HG03571 (cell line): Measurements from ENCODE around the gene GNG7.
"Not testable (repeated sequence)": the region's sequence is repeated elsewhere in the genome, so short reads cannot be mapped to it uniquely, and the experiment has no call there.

Experiments
- ATAC-seq: cut with Tn5 transposase; IDR thresholded peaks from one replicate; pipeline ENCODE4 v1.9.1; 2021; ENCODE audit not compliant: unreplicated experiment

Gene GNG7

DNA sequence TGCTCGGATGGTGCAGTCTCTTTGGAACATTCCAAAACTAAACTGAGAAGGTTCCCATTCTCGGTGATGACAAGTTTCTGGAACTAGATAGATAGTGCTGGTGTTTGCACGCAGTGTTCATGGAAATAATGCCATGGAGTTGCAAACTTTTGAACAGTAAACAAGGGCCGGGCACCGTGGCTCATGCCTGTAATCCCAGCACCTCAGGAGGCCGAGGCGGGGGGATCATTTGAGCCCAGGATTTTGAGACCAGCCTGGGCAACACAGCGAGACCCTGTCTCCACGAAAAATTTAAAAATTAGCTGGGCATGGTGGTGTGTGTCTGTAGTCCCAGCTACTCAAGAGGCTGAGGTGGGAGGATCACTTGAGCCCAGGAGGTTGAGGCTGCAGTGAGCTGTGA lies 95.7 kb downstream of the GNG7 start:
- ATAC-seq: not testable (repeated sequence)

DNA sequence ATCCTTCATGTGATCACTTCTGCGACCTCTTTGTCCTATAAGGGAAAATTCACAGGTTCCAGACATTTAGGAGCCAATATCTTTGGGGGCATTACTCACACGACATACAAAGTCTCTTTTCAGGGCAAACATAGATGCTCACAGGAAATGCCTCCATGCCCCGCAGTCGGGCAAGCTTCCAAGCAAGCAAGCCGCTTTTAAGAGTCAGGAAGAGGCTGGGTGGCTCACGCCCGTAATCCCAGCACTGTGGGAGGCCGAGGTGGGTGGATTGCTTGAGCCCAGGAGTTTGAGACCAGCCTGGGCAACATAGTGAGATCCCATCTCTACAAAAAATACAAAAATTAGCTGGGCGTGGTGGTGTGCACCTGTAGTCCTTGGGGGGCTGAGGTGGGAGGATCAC lies 96.6 kb downstream of the GNG7 start:
- not testable (repeated sequence) for ATAC-seq

DNA sequence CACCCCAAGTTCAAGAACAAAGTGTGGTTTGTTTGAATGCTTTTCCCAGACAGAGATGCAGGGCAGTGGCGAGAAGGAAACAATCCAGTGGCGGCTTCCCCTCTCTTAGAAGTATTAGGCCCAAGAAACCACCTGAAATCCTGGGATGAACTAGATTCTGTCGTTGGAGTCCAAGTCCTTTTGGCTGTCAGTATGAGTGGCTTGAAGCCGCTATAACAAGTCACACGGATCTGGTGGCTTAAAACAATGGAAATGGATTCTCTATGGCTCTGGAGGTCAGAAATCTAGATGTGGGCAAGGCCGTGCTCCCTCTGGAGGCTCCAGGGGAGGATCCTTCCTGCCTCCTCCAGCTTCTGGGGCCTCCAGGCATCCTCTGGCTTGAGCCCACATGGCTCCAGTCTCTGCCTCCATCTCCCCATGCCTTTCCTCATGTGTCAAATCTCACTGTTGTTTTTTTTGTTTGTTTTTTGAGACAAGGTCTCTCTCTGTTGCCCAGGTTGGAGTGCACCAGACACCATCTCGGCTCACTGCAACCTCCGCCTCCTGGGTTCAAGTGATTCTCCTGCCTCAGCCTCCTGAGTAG lies 97.7 kb downstream of the GNG7 start:
- ATAC-seq: no peak

DNA sequence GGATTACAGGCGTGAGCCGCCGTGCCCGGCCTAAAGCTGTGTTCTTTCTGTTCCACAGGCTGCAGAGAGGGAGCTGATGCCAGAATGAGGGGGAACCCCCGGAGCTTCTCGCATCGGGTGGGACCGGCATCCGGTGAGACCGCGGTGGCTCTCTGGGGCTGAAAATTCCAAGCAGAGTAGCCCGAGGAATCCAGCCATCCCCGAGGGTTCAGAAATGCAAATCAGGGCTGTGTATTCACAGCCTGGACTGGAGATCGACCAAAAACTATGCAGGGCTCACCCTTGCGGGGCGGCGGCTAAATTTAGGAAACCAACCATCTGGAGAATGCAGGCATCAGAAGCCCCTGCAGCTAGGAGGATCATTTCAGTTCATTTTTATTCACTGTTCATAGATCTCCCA lies 99.2 kb downstream of the GNG7 start:
- no peak for ATAC-seq

DNA sequence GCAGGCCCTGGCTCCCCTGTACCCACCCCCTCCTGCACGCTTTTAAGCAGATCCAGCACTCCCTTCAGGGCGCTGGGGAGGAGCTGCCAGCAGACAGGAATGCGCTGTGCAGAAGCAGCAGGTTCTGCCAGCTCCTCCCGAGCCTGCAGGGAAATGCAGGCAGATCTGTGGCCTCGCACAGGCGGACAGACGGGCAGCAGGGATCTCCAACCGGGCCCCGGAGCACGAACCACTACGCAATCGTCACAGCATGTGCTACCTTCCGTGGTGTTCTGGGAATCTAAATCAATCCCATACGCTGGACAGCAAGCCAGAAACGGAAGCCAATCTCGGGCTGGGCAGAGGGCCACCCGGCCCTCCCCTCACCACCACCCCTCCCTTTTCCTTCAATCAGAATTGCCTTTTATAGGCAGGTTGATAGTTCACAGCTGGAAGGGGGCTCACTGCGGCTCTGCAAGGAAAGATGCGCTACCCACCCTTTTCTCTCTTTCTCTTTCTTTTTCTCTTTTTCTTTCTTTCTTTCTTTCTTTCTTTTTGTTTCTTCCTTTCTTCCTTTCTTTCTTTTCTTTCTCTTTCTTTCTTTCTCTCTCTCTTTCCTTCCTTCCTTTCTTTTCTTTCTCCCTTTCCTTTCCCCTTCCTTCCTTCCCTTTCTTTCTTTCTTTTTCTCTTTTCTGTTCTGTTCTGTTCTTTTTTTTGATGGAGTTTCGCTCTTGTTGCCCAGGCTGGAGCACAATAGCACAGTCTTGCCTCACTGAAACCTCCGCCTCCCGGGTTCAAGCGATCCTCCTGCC lies 99.9 kb downstream of the GNG7 start:
- ATAC-seq: no peak

DNA sequence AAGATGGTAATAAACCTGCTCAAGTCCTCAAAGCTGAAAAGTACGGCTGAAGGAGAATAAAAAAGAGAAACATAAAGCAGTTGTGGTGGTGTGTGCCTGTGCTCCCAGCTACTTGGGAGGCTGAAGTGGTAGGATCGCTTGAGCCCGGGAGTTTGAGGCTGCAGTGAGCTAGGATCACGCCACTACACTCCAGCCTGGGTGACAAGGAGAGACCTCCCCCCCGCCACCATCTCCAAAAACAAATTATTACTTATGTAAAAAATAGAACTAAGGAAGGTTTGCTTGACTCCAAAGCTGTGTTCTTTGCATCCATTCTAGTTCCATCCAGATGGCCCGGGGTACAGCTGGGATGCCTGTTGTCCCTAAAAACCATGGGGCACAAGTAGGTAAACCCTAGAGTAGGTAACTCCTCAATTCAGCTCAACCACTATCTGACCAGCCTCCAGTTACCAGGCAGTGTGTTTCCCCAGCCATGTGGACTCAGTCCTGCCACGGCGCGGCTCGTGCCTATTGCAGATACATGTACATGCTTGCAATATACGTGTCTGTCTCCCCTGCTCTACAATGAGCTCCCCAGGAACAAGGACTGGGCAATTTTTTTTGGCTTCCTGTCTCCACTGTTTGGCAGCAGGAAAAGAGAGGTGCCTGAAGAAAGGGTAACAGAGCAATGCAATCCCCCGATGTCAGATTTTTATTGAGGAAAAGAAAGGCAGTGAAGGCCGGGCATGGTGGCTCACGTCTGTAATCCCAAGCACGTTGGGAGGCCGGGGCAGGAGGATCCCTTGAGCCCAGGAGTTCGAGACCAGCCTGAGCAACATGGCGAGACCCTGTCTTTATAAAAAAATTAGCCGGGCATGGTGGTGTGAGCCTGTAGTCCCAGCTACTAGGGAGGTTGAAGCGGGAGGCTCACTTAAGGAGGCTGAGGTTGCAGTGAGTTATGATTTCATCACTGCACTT lies 101.3 kb downstream of the GNG7 start:
- ATAC-seq: no peak

DNA sequence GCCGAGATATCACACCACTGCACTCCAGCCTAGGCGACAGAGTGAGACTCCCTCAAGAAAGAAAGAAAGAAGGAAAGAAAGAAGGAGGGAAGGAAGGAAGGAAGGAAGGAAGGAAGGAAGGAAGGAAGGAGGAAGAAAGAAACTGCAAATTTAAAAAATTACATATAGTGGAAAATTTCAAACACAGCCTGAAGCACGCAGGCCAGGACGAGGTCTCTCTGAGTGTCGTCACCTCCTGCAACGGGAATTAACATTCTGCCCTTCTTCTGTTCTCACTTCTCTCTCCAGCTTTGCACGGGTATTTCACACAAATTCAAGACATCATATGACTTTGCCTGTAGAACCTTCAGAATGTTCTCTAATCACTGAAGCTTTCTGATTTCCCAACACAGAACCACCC lies 108.2 kb downstream of the GNG7 start:
- ATAC-seq: no peak

DNA sequence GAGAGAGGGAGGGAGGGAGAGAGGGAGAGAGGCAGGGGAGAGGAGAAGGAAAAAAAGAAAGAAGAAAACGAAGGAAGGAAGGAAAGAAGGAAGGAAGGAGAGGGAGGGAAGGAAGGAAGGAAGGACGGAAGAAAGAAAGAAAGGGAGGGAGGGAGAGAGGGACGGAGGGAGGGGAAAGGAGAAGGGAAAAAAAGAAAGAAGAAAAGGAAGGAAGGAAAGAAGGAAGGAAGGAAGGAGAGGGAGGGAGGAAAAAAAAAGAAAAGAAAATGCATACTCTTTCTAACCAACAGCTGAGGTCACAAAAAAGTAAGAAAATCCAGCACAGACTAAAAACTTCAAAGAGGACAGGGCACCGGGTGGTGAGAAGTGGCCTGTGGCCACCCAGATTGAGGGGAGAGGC lies 109.7 kb downstream of the GNG7 start:
- no peak for ATAC-seq

DNA sequence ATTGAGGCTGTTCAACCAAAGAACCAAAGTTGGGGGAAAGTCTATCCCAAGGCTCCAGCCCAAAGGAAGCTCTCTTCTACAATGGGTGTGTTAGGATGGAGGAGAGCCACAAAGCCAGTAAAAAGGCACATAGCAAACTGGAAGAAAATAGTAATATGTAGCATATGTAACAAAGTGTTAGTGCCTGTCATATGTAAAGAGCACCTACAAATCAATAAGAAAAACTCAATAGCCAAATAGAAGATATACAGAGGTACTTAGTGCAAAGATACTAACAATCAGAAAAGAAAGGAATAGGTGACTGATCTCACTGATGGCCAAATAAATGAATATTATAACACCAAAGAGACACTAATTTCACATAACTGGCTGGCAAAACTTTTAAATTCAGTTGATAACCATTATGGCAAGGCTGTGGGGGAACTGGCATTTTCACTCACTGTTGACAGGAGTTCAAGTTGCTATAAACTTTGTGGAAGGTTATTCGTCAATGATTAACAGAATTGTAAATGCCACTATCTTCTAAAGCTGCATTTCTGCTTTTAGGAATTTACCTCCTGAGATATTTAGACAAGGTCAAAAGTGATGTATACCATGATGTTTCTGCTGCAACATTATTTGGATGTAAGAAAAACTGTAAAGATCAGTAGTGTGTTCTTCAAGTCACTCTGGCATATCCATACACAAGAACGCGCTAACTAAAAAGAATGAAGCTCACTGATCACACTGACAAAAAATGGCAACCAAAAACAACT lies 110.8 kb downstream of the GNG7 start:
- no peak for ATAC-seq

DNA sequence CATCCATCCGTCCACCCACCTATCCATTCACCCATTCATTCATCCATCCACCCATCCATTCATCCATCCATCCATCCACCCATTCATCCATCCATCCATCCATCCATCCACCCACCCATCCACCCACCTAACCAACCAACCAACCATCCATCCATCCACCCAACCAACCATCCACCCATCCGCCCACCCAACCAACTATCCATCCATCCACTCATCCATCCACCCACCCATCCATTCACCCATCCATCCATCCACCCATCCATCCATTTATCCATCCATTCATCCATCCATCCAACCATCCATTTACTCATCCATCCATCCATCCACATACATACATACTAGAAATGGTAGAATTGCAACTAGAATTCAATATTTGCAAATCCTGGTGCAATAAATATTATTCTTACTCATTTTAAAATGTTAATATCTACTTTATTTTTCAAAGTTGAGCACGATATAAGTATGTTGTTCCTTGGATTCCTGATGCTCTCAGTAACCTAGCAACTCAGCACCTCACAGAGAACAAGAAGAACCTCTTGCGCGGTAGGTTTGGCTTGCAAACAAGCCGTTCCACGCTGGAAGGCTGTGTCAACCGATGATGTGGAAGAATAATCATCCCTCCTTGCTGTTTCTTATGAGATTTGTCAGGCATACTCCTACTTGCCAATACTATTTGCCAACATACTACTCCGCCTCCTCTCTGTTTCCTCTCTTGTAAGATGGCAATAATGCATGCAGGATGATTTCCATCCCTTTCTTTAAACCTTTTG lies 111.7 kb downstream of the GNG7 start:
- no peak for ATAC-seq

DNA sequence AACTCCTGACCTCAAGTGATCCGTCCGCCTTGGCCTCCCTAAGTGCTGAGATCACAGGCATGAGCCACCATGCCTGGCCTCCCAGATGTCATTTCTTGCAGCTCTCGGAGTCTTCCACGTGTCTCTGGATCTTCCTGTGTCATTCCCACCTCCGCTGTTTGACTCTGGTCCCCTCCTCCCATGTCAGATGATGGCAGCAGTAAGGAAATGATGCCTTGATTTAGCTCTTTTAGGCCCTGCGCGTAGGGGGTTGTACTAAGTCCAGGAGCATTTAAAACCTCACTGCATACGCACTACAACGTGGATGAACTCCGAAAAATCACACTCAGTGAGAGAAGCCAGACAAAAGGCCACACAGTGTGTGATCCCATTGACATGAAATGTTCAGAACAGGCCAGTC lies 113.1 kb downstream of the GNG7 start:
- ATAC-seq: no peak

DNA sequence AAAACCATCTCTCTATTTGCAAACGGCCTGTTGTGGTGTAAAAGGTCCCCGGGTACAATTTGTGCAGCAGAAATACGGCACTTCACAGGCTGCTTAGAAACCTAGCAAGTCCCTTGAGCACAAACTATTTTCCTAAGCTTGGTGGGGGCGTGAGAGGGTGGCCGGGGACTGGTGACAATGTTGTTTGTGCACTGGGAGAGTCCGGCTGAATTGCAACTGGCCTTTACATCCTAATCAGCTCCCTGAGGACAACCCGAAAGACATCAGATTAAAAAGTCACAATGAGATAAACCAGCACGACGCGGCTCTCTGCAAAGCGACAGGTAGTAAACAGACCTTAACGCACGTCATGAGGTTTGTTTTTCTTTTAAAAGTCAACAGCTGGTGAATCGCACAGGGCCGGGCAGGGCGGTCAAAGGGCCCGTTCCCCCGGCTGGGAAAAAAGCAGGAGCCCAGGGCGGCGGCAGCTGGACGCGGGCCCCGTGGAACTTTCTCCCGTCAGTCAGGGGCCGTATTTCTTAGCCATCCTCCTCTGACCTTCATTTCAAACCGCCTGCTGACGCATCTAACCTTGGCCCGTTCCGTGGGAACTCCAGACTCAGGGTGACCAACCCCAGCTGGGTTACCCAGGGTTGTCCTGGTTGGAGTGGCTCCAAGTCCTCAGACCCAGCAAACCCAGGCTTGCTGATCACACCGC lies 114.3 kb downstream of the GNG7 start:
- no peak for ATAC-seq

DNA sequence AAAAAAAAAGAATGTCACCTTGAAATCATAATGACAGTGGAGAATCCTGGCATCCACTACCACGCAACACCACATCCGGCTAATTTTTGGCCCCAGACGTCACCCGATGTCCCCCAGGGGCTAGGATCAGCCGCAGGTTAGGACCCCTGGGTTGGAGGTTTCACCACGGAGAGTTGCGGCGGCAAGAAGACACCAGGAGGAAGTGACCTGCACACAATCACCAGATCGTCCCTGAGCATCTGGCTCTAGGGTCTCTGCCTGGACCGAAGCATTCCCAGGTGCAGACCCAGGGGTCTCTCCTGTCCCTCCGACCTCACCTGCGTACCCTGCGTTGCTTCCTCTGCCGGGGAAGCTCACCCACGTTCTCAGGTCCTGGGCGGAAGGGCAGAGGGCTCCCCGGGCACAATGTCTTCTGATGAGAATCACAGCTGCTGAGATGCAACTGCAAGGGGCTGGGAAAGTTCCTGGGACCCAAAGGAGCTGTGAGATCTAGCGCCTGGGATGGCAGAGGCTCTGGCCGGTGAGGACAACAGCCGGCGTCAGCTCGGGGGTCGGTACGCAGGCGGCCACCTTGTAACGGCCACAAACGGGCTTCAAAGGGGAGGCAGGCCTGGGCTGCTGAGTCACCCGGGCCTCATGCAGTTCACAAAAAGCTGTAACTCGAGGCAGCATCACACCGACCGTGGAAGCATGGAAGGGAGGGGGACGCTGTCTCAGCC lies 115.3 kb downstream of the GNG7 start:
- no peak for ATAC-seq

DNA sequence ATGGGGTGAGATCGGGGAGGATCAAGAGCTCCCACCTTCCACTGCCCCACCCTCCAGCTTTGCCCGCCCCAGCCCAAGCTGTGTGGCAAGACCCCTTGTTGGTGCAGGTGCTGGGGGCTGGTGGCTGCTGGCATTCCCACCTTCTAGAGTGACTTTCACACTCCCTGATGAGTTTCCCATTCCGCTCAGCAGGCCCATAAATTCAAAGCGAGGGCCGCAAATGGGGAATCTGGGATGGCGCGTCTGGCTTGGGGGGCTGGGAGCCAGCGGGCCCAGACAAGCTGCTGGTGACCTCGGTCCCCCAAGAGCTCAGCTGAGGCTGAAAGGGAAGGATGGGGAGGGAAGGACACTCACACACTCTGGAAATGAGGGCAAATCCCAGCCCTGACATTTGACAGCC lies 116.3 kb downstream of the GNG7 start:
- no peak for ATAC-seq

DNA sequence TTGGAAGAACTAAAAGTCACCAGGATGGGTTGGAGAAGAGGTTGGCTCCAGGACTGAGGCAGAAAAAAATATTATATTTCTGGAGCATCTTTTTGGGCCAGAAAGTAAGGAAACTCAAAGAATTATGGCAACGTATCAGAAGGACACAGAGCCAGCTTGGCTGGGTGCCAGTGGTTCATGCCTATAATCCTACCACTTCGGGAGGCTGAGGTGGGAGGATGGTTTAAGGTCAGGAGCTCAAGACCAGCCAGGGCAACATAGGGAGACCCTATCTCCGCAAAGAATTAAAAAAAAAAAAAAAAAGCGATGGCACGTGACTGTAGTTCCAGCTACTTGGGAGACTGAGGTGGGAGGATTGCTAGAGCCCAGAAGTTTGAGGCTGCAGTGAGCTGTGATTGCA lies 118.5 kb downstream of the GNG7 start:
- no peak for ATAC-seq

DNA sequence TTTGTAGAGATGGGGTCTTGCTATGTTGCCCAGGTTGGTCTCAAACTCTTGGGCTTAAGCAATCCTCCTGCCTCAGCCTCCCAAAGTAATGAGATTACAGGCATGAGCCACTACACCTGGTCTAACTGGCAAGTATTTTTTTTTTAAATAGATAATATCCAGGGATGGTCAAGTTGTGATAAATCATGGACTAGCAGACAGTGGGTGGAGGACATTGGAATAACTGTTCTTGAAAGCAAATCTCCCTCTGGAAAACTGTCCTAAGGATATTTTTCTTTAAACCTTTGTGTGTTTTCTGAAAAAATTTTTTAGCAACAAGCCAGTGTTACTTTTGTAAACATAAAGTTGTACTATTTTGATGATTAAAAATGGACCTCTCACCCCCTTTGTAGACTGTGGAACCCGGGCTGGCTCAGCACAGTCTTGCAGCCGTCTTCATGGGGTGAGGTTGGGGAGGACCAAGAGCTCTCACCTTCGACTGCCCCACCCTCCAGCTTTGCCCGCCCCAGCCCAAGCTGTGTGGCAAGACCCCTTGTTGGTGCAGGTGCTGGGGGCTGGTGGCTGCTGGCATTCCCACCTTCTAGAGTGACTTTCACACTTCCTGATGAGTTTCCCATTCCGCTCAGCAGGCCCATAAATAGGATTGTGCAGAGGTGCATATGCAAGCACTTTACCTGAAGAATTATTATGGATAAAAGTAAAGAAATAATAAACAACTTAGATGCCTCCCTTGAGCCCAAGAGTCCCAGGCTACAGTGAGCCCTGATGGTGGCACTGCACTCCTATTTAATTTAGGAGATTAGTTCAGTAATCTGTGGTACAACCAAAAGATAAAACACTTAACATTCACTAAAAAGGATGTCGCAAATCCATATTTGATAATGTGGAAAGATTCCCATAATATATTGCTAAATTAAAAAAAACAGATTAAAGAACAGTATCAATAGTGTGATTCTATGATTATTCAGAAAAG lies 119.2 kb downstream of the GNG7 start:
- ATAC-seq: no peak

DNA sequence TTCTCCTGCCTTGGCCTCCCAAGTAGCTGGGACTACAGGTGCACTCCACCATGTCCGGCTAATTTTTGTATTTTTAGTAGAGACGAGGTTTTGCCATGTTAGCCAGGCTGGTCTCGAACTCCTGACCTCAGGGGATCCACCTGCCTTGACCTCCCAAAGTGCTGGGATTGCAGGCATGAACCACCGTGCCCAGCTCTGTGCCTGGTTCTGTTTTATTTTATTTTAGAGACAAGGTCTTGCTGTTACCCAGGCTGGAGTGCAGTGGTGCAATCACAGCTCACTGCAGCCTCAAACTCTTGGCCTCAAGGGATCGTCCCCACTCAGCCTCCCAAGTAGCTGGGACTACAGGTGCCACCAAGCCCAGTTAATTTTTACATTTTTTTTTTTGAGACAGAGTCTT lies 122.1 kb downstream of the GNG7 start:
- not testable (repeated sequence) for ATAC-seq
